Effector memory CD8-positive, alpha-beta T cell (primary cell): ENCODE measurements around the gene CCR8.

ENCODE experiments used
- ATAC-seq: fragments of 150-1000 bp; cut with Tn5 transposase; replicated peaks from 2 replicates; pipeline ENCODE4 v1.10.0; 2021; ENCODE audit warnings: mild to moderate bottlenecking, moderate library complexity
- DNase-seq, 3 experiments: peaks; one replicate each; pipeline ENCODE4 v3.0.0; 2021
- H3K27ac Mint-ChIP-seq, 2 donors: one replicate each; pipeline ENCODE4 v1.8.0; 2022; ENCODE audit warnings: mild to moderate bottlenecking in 2 of 2, mixed read lengths in 2 of 2, moderate library complexity in 2 of 2
- H3K27me3 Mint-ChIP-seq, 2 donors: one replicate each; pipeline ENCODE4 v1.8.0; 2022; ENCODE audit warnings: mixed read lengths in 2 of 2
- H3K36me3 Mint-ChIP-seq: one replicate; pipeline ENCODE4 v1.8.0; 2022; ENCODE audit warnings: mild to moderate bottlenecking, moderate library complexity, mixed read lengths; ENCODE audit not compliant: insufficient read depth
- H3K4me1 Mint-ChIP-seq, 2 donors: one replicate each; pipeline ENCODE4 v1.8.0; 2022; ENCODE audit warnings: low read depth in 2 of 2, mixed read lengths in 2 of 2
- H3K4me3 Mint-ChIP-seq, 2 donors: one replicate each; pipeline ENCODE4 v1.8.0; 2022; ENCODE audit warnings: mild to moderate bottlenecking in 2 of 2, mixed read lengths in 2 of 2, moderate library complexity in 2 of 2
- H3K9me3 Mint-ChIP-seq, 2 donors: one replicate each; pipeline ENCODE4 v1.8.0; 2022; ENCODE audit warnings: mixed read lengths in 2 of 2

CCR8 gene

GRCh38 chr3:39376959-39377634 lies 47.6 kb downstream of the CCR8 start:
- peaks cover 0 to 21% of the 10 kb centered on the region in 2 donors for H3K27me3 Mint-ChIP-seq
- H3K4me3 Mint-ChIP-seq, result no peak overlapping the region
- no peak overlapping the region for H3K27ac Mint-ChIP-seq
- H3K4me1 Mint-ChIP-seq, result peaks cover 4 to 5% of the 10 kb centered on the region in 2 donors
- DNase-seq (no peak), ATAC-seq (no peak)
- peaks cover 2% of the 10 kb centered on the region for H3K36me3 Mint-ChIP-seq
- no peaks in the 10 kb centered on the region for H3K9me3 Mint-ChIP-seq

- DNase-seq, result peak; percentile 38 to 52 (median 45)
- H3K4me1 Mint-ChIP-seq, result peaks cover 4 to 5% of the 10 kb centered on the region in 2 donors
- H3K36me3 Mint-ChIP-seq, result peaks cover 4% of the 10 kb centered on the region
- H3K27ac Mint-ChIP-seq, result no peak overlapping the region
- no peak overlapping the region for H3K4me3 Mint-ChIP-seq
- no peaks in the 10 kb centered on the region for H3K9me3 Mint-ChIP-seq
- ATAC-seq, result peak; percentile 80
- peaks cover 0 to 12% of the 10 kb centered on the region in 2 donors for H3K27me3 Mint-ChIP-seq
These were observed 48.6 kb downstream of the CCR8 start for GRCh38 chr3:39378088-39378487.

GRCh38 chr3:39378957-39379777 lies 49.7 kb downstream of the CCR8 start:
- Mint-ChIP-seq H3K27me3 (peaks cover 0 to 9% of the 10 kb centered on the region in 2 donors), H3K4me3 (no peak overlapping the region), H3K36me3 (peaks cover 15% of the 10 kb centered on the region), H3K9me3 (no peaks in the 10 kb centered on the region), H3K27ac (no peak overlapping the region), H3K4me1 (peaks cover 11 to 12% of the 10 kb centered on the region in 2 donors)
- no peak for ATAC-seq
- no peak for DNase-seq

- Mint-ChIP-seq H3K27ac (peak overlapping the region in 1 of 2 donors; percentile 20), H3K4me1 (peaks cover 12 to 13% of the 10 kb centered on the region in 2 donors), H3K4me3 (no peak overlapping the region), H3K36me3 (peaks cover 19% of the 10 kb centered on the region), H3K27me3 (peaks cover 0 to 9% of the 10 kb centered on the region in 2 donors), H3K9me3 (no peaks in the 10 kb centered on the region)
- no peak for ATAC-seq
- DNase-seq, result no peak
These were observed 50.3 kb downstream of the CCR8 start for GRCh38 chr3:39379778-39380155.

GRCh38 chr3:39381432-39381831 lies 51.9 kb downstream of the CCR8 start:
- Mint-ChIP-seq H3K4me1 (peaks cover 23 to 24% of the 10 kb centered on the region in 2 donors), H3K4me3 (peak overlapping the region in 1 of 2 donors; percentile 10), H3K27me3 (peaks cover 0 to 5% of the 10 kb centered on the region in 2 donors), H3K36me3 (peaks cover 26% of the 10 kb centered on the region), H3K27ac (peak overlapping the region in 1 of 2 donors; percentile 99), H3K9me3 (no peaks in the 10 kb centered on the region)
- DNase-seq (no peak), ATAC-seq (no peak)
